HG03460 (cell line): ENCODE results near the gene TBC1D2B.

Source experiments
- ATAC-seq: cut with Tn5 transposase; IDR thresholded peaks from one replicate; pipeline ENCODE4 v1.9.1; 2021; ENCODE audit not compliant: unreplicated experiment

TBC1D2B gene

GRCh38 chr15:78037328-78037727 lies 40.2 kb downstream of the TBC1D2B start:
- ATAC-seq, result no peak

GRCh38 chr15:78035861-78036476 lies 41.5 kb downstream of the TBC1D2B start:
- no peak for ATAC-seq

GRCh38 chr15:78035321-78035751 lies 42.2 kb downstream of the TBC1D2B start:
- ATAC-seq, result no peak

GRCh38 chr15:78034495-78035191 lies 42.9 kb downstream of the TBC1D2B start:
- ATAC-seq, result peak; percentile 85

GRCh38 chr15:78033864-78034263 lies 43.6 kb downstream of the TBC1D2B start:
- ATAC-seq, result no peak

- no peak for ATAC-seq
Observed at GRCh38 chr15:78032671-78033070, 44.8 kb downstream of the TBC1D2B start.

- ATAC-seq, result no peak
Observed at GRCh38 chr15:78024883-78025282, 52.6 kb downstream of the TBC1D2B start.

GRCh38 chr15:78024519-78024870 lies 53.0 kb downstream of the TBC1D2B start:
- no peak for ATAC-seq

GRCh38 chr15:78023865-78024518 lies 53.5 kb downstream of the TBC1D2B start:
- no peak for ATAC-seq

GRCh38 chr15:78023081-78023665 lies 54.3 kb downstream of the TBC1D2B start:
- ATAC-seq, result no peak

GRCh38 chr15:78021761-78022160 lies 55.8 kb downstream of the TBC1D2B start:
- ATAC-seq, result no peak

- ATAC-seq, result no peak
Observed at GRCh38 chr15:78020007-78020406, 57.5 kb downstream of the TBC1D2B start.

GRCh38 chr15:78018946-78019644 lies 58.4 kb downstream of the TBC1D2B start:
- ATAC-seq, result no peak

GRCh38 chr15:78018445-78018844 lies 59.1 kb downstream of the TBC1D2B start:
- ATAC-seq, result no peak

GRCh38 chr15:78016860-78017259 lies 60.7 kb downstream of the TBC1D2B start:
- no peak for ATAC-seq

- ATAC-seq, result no peak
Observed at GRCh38 chr15:78012643-78013077, 64.9 kb downstream of the TBC1D2B start.

GRCh38 chr15:78010067-78010466 lies 67.4 kb downstream of the TBC1D2B start:
- no peak for ATAC-seq

GRCh38 chr15:78007964-78008886 lies 69.3 kb downstream of the TBC1D2B start:
- ATAC-seq, result no peak

- ATAC-seq, result no peak
Observed at GRCh38 chr15:78007211-78007931, 70.1 kb downstream of the TBC1D2B start.
